B cell (primary cell): ENCODE results near the gene PIP4K2C. TPM values are rescaled to one million over a fixed set of nuclear protein-coding genes. Genes with fewer than 3 reads are reported as not detected.

Experiments used
- ATAC-seq: fragments of 200-7000 bp; cut with Tn5 transposase; one replicate; pipeline ENCODE4 v1.10.0; 2021; ENCODE audit warnings: low read depth, mild to moderate bottlenecking, moderate number of reproducible peaks, moderate library complexity
- CTCF ChIA-PET: fragments of 350-600 bp; sonication (Branson Sonifier 250); formaldehyde crosslinking; loops from one replicate; lab custom pipeline; 2021; ENCODE audit warnings: antibody characterized with exemption, inconsistent platforms; lab: Charles Lee
- POLR2A ChIA-PET: fragments of 350-600 bp; sonication (Branson Sonifier 250); formaldehyde crosslinking; loops from one replicate; lab custom pipeline; 2021; ENCODE audit warnings: antibody characterized with exemption; lab: Charles Lee
- DNase-seq: peaks from one replicate; pipeline ENCODE4 v3.0.0; 2013
- H2AFZ ChIP-seq: 2 replicates; pipeline ENCODE4 v1.6.1; 2012; ENCODE audit warnings: mild to moderate bottlenecking, low read depth, low read length; ENCODE audit not compliant: insufficient read depth, poor library complexity, severe bottlenecking
- H3K27ac ChIP-seq, 2 donors: 1 replicate in 1 of 2; 2 replicates in 1 of 2; pipeline ENCODE4 v1.5.1; 2012 to 2013; ENCODE audit warnings: low read length in 2 of 2, mild to moderate bottlenecking in 2 of 2, moderate library complexity in 1 of 2
- H3K27me3 ChIP-seq, 4 experiments: fragments of 200-600 bp in 1 of 4; sonication (generic) in 1 of 4; replicated peaks in 1 of 4; 1 replicate in 2 of 4; 2 replicates in 2 of 4; pipeline versions ENCODE4 v1.6.1 to v1.7.0; 2013 to 2016; ENCODE audit warnings: low read length in 3 of 4, mild to moderate bottlenecking in 2 of 4, mixed read lengths in 1 of 4, moderate library complexity in 1 of 4; ENCODE audit not compliant: insufficient read depth in 4 of 4, control insufficient read depth in 3 of 4; ENCODE audit errors: control extremely low read depth in 1 of 4
- H3K36me3 ChIP-seq, 2 experiments: replicated peaks in 1 of 2; 1 replicate in 1 of 2; 2 replicates in 1 of 2; pipeline versions ENCODE4 v1.6.1 to v1.7.1; 2013; ENCODE audit warnings: low read length in 1 of 2; ENCODE audit not compliant: insufficient read depth in 2 of 2, control insufficient read depth in 1 of 2; ENCODE audit errors: control extremely low read depth in 1 of 2, extremely low read depth in 1 of 2
- H3K4me1 ChIP-seq, 2 donors: fragments of 200-600 bp in 1 of 2; sonication (generic) in 1 of 2; 1 replicate in 1 of 2; 2 replicates in 1 of 2; pipeline versions ENCODE4 v1.5.1 to v1.6.1; 2013 to 2017; ENCODE audit warnings: low read length in 2 of 2; ENCODE audit not compliant: control insufficient read depth in 2 of 2, insufficient read depth in 2 of 2
- H3K4me2 ChIP-seq: replicated peaks from 2 replicates; pipeline ENCODE3; 2012; ENCODE audit warnings: mild to moderate bottlenecking, low read depth, low read length; ENCODE audit not compliant: poor library complexity, severe bottlenecking
- H3K4me3 ChIP-seq, 5 experiments: fragments of 200-600 bp in 1 of 5; sonication (generic) in 1 of 5; 1 replicate in 3 of 5; 2 replicates in 2 of 5; pipeline versions ENCODE4 v1.5.1 to v1.7.0; 2011 to 2016; ENCODE audit warnings: low read length in 4 of 5, mild to moderate bottlenecking in 4 of 5, low read depth in 2 of 5, control low read depth in 1 of 5, moderate library complexity in 1 of 5; ENCODE audit not compliant: insufficient read depth in 1 of 5; ENCODE audit errors: control extremely low read depth in 1 of 5, extremely low read depth in 1 of 5
- H3K79me2 ChIP-seq: fragments of 200-600 bp; sonication (generic); one replicate; pipeline ENCODE4 v1.6.0; 2016; ENCODE audit warnings: low read length; ENCODE audit not compliant: control insufficient read depth, insufficient read depth
- H3K9ac ChIP-seq: fragments of 200-600 bp; sonication (generic); 2 replicates; pipeline ENCODE4 v1.6.1; 2017; ENCODE audit warnings: mild to moderate bottlenecking, low read length, moderate library complexity
- H3K9me3 ChIP-seq, 3 donors: one replicate each; pipeline versions ENCODE4 v1.6.1 to v1.7.1; 2013; ENCODE audit warnings: low read length in 2 of 3; ENCODE audit not compliant: control insufficient read depth in 2 of 3, insufficient read depth in 1 of 3; ENCODE audit errors: control extremely low read depth in 1 of 3
- H4K20me1 ChIP-seq: 2 replicates; pipeline ENCODE4 v1.6.0; 2012; ENCODE audit warnings: mild to moderate bottlenecking, low read length; ENCODE audit not compliant: insufficient read depth, control insufficient read depth, poor library complexity, severe bottlenecking
- H3K27ac Mint-ChIP-seq: one replicate; pipeline ENCODE4 v1.8.0; 2021; ENCODE audit warnings: mixed read lengths
- H3K27me3 Mint-ChIP-seq: one replicate; pipeline ENCODE4 v1.8.0; 2021; ENCODE audit warnings: mixed read lengths
- H3K4me1 Mint-ChIP-seq: one replicate; pipeline ENCODE4 v1.8.0; 2021; ENCODE audit warnings: mixed read lengths
- H3K4me3 Mint-ChIP-seq: one replicate; pipeline ENCODE4 v1.8.0; 2021; ENCODE audit warnings: mixed read lengths
- H3K9me3 Mint-ChIP-seq: one replicate; pipeline ENCODE4 v1.8.0; 2022; ENCODE audit warnings: mixed read lengths; ENCODE audit not compliant: insufficient read depth
- EZH2 ChIP-seq: IDR thresholded peaks from 2 replicates; pipeline ENCODE4 v1.6.1; 2012; ENCODE audit warnings: borderline replicate concordance, low read depth, mild to moderate bottlenecking, moderate library complexity, low read length; ENCODE audit not compliant: insufficient read depth, poor library complexity, severe bottlenecking
- WGBS: methylation state at CpG from one replicate; pipeline ENCODE4 v1.1.5; 2013; ENCODE audit warnings: missing lambda C conversion rate; ENCODE audit not compliant: insufficient coverage; 5-methylcytosine and 5-hydroxymethylcytosine counted together
- intact Hi-C: fragments of 100-400 bp; cut with micrococcal nuclease; formaldehyde crosslinking; loops from one replicate; pipeline ENCODE4 v1.10.0; 2022
- polyA plus RNA-seq: library from polyadenylated mRNA; depleted of rRNA; stranded (reverse); fragments of >200 nt; gene quantifications from 2 replicates; pipeline ENCODE4 v1.2.3, GENCODE V29; 2012
- total RNA-seq, 2 donors: library from RNA; stranded (reverse); fragments of 120-200 nt in 1 of 2; gene quantifications; 1 replicate in 1 of 2; 2 replicates in 1 of 2; pipeline versions ENCODE4 v1.2.3 to v1.2.4, GENCODE V29; 2013 to 2022
- TF ChIP-seq, protein P1 (sequence below): fragments of 200-600 bp; IDR thresholded peaks from one replicate; pipeline ENCODE4 v1.8.0; 2022; ENCODE audit warnings: antibody characterized with exemption, mild to moderate bottlenecking

PIP4K2C gene
- total and polyA plus RNA-seq, 2 donors (not counting 1 experiment from before 2014, with no cell fraction given), result 20.1 to 21.3 TPM

DNA sequence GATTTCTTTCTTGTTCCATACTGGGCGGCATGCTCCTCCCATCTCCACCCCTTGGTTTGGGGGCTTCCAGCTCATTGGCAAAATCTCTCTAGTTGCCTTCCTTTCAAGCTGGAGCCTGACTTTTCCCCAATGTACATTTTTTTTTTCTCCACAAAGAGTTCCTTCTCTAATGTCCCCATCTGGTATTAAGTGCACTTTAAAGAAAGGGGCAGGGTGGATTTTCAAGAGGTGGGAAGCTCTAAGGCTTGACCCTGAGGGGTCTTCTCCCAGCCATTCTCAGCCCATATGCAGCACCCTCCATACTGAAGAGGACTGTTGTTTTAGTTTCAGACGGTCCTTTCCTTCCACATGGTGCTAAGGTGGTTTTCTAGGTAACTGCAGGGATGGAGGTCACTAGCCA is 5.8 kb upstream of the PIP4K2C start:
- H3K9ac ChIP-seq, result no peak overlapping the region

DNA sequence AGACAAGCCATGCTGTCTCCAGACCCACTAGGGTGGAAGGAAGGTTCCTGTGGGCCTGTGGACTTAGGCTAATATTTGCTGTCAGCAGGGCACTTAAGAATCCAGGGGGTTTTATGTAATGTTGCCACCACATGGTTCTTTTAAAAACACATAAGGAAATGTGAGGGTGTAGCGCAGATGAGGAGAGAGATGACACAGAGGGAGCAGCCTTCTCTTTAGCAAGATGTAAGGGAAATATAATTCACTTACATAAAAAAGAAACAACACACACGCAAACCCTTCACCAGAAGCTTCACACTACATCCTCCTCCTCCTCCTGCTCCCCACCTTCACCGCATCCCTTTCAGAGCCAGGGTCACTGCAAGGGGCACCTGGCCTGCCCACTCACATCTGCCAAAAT is 4.9 kb upstream of the PIP4K2C start:
- H3K4me1 Mint-ChIP-seq, result peaks cover 8% of the 10 kb centered on the region
- Histone ChIP-seq H3K36me3 (no peaks in the 10 kb centered on the region), H3K9me3 (no peaks in the 10 kb centered on the region), H3K27ac (no peak overlapping the region), H3K27me3 (peaks cover 0 to 48% (median 12%) of the 10 kb centered on the region in 4 experiments), H4K20me1 (no peaks in the 10 kb centered on the region), H3K4me3 (no peak overlapping the region), H3K4me2 (no peak overlapping the region), H3K9ac (no peak overlapping the region), H3K79me2 (peaks cover 6% of the 10 kb centered on the region), H2AFZ (no peak overlapping the region), H3K4me1 (peaks cover 6 to 11% of the 10 kb centered on the region in 2 donors)
- no peak overlapping the region for H3K27ac Mint-ChIP-seq
- 100% methylated on average over 2 of the region's 3 CpGs for WGBS
- no peak for DNase-seq
- TF ChIP-seq, protein P1, sequence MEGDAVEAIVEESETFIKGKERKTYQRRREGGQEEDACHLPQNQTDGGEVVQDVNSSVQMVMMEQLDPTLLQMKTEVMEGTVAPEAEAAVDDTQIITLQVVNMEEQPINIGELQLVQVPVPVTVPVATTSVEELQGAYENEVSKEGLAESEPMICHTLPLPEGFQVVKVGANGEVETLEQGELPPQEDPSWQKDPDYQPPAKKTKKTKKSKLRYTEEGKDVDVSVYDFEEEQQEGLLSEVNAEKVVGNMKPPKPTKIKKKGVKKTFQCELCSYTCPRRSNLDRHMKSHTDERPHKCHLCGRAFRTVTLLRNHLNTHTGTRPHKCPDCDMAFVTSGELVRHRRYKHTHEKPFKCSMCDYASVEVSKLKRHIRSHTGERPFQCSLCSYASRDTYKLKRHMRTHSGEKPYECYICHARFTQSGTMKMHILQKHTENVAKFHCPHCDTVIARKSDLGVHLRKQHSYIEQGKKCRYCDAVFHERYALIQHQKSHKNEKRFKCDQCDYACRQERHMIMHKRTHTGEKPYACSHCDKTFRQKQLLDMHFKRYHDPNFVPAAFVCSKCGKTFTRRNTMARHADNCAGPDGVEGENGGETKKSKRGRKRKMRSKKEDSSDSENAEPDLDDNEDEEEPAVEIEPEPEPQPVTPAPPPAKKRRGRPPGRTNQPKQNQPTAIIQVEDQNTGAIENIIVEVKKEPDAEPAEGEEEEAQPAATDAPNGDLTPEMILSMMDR, result no peak
- TF ChIP-seq EZH2, result no peak
- CTCF ChIA-PET, result interaction anchor here (1.2 to 7.2 kb wide), 6 partner anchors 11 to 124 kb away, joined by 3 to 122 read pairs (median 42); partner anchors contain the start of gene ARHGEF25
- no peak overlapping the region for H3K4me3 Mint-ChIP-seq
- H3K27me3 Mint-ChIP-seq, result peaks cover 13% of the 10 kb centered on the region
- no peaks in the 10 kb centered on the region for H3K9me3 Mint-ChIP-seq
- intact Hi-C loops, result no loop called here
- ATAC-seq, result no peak
- POLR2A ChIA-PET, result no interaction called here

More for the DNA sequence above, 5.8 kb upstream of the PIP4K2C start:
- Histone ChIP-seq H3K9me3 (no peaks in the 10 kb centered on the region), H3K4me2 (no peak overlapping the region), H3K79me2 (peaks cover under 1% of the 10 kb centered on the region), H2AFZ (no peak overlapping the region), H3K27ac (no peak overlapping the region), H3K4me1 (peaks cover 0 to 3% of the 10 kb centered on the region in 2 donors), H3K36me3 (no peaks in the 10 kb centered on the region), H4K20me1 (no peaks in the 10 kb centered on the region), H3K27me3 (peaks cover 0 to 53% (median 12%) of the 10 kb centered on the region in 4 experiments), H3K4me3 (no peak overlapping the region)
- Mint-ChIP-seq H3K27me3 (peaks cover 10% of the 10 kb centered on the region), H3K27ac (no peak overlapping the region), H3K4me3 (no peak overlapping the region), H3K9me3 (no peaks in the 10 kb centered on the region), H3K4me1 (peaks cover 2% of the 10 kb centered on the region)
- intact Hi-C loops, result no loop called here
- 100% methylated on average over 1 of the region's 2 CpGs for WGBS
- CTCF ChIA-PET, result interaction anchor here (0.7 to 7.2 kb wide), 15 partner anchors 8 to 555 kb away, joined by 3 to 122 read pairs (median 7); partner anchors contain the start of genes ARHGEF25 and PIP4K2C
- ATAC-seq, result no peak
- TF ChIP-seq, protein P1, result no peak
- no peak for TF ChIP-seq EZH2
- POLR2A ChIA-PET, result interaction anchor here (0.7 kb wide), 3 partner anchors 25 to 69 kb away, joined by 4 to 6 read pairs (median 4); no protein-coding TSS in a partner anchor
- DNase-seq, result no peak
